Nephron (organoid): ENCODE data around the gene SUCLG2.

ENCODE experiments used
- H3K27ac Mint-ChIP-seq, 3 experiments: 2 replicates each; pipeline ENCODE4 v1.8.0; 2020; ENCODE audit warnings: mixed read lengths in 3 of 3, mild to moderate bottlenecking in 2 of 3, moderate library complexity in 1 of 3
- H3K27me3 Mint-ChIP-seq: 2 replicates; pipeline ENCODE4 v1.8.0; 2021; ENCODE audit warnings: low read depth, mild to moderate bottlenecking, moderate library complexity, mixed read lengths
- H3K36me3 Mint-ChIP-seq: 2 replicates; pipeline ENCODE4 v1.8.0; 2020; ENCODE audit warnings: low read depth, mixed read lengths
- H3K4me1 Mint-ChIP-seq: 2 replicates; pipeline ENCODE4 v1.8.0; 2020; ENCODE audit warnings: mixed read lengths
- H3K4me3 Mint-ChIP-seq, 3 experiments: 2 replicates each; pipeline ENCODE4 v1.8.0; 2020; ENCODE audit warnings: mild to moderate bottlenecking in 3 of 3, mixed read lengths in 3 of 3, moderate library complexity in 2 of 3
- H3K9me3 Mint-ChIP-seq: 2 replicates; pipeline ENCODE4 v1.8.0; 2020; ENCODE audit warnings: mixed read lengths
- CTCF ChIP-seq, 3 experiments: fragments of 200-600 bp; sonication (generic); IDR thresholded peaks; one replicate each; pipeline ENCODE4 v1.5.0; 2021; ENCODE audit warnings: antibody characterized with exemption in 3 of 3; ENCODE audit not compliant: unreplicated experiment in 3 of 3

Gene SUCLG2

GRCh38 chr3:67564008-67564407, 90.4 kb downstream of the SUCLG2 start:
- Mint-ChIP-seq H3K4me1 (no peaks in the 10 kb centered on the region), H3K36me3 (peaks cover 9% of the 10 kb centered on the region), H3K27me3 (no peaks in the 10 kb centered on the region), H3K4me3 (no peak overlapping the region), H3K9me3 (no peaks in the 10 kb centered on the region), H3K27ac (no peak overlapping the region)
- TF ChIP-seq CTCF (IDR thresholded peaks at IDR 0.05; ENCODE audit: unreplicated experiment in 3 of 3): no peak

GRCh38 chr3:67561667-67562394, 92.6 kb downstream of the SUCLG2 start:
- peaks cover 13% of the 10 kb centered on the region for H3K4me1 Mint-ChIP-seq
- TF ChIP-seq CTCF (IDR thresholded peaks at IDR 0.05; ENCODE audit: unreplicated experiment in 3 of 3): no peak
- peaks cover 5% of the 10 kb centered on the region for H3K36me3 Mint-ChIP-seq
- no peak overlapping the region for H3K27ac Mint-ChIP-seq
- no peaks in the 10 kb centered on the region for H3K27me3 Mint-ChIP-seq
- H3K4me3 Mint-ChIP-seq: no peak overlapping the region
- no peaks in the 10 kb centered on the region for H3K9me3 Mint-ChIP-seq

GRCh38 chr3:67561266-67561665, 93.1 kb downstream of the SUCLG2 start:
- H3K9me3 Mint-ChIP-seq: no peaks in the 10 kb centered on the region
- H3K36me3 Mint-ChIP-seq: peaks cover 5% of the 10 kb centered on the region
- no peak for TF ChIP-seq CTCF (IDR thresholded peaks at IDR 0.05; ENCODE audit: unreplicated experiment in 3 of 3)
- no peak overlapping the region for H3K4me3 Mint-ChIP-seq
- H3K27me3 Mint-ChIP-seq: no peaks in the 10 kb centered on the region
- no peak overlapping the region for H3K27ac Mint-ChIP-seq
- H3K4me1 Mint-ChIP-seq: peaks cover 17% of the 10 kb centered on the region

- Mint-ChIP-seq H3K27ac (no peak overlapping the region), H3K9me3 (no peaks in the 10 kb centered on the region), H3K4me3 (no peak overlapping the region), H3K27me3 (no peaks in the 10 kb centered on the region), H3K4me1 (peaks cover 17% of the 10 kb centered on the region), H3K36me3 (peaks cover 9% of the 10 kb centered on the region)
- no peak for TF ChIP-seq CTCF (IDR thresholded peaks at IDR 0.05; ENCODE audit: unreplicated experiment in 3 of 3)
These were observed 95.3 kb downstream of the SUCLG2 start for GRCh38 chr3:67559029-67559605.

GRCh38 chr3:67558426-67558825, 96.0 kb downstream of the SUCLG2 start:
- Mint-ChIP-seq H3K27me3 (no peaks in the 10 kb centered on the region), H3K4me1 (peaks cover 17% of the 10 kb centered on the region), H3K27ac (no peak overlapping the region), H3K36me3 (peaks cover 9% of the 10 kb centered on the region), H3K4me3 (no peak overlapping the region), H3K9me3 (no peaks in the 10 kb centered on the region)
- no peak for TF ChIP-seq CTCF (IDR thresholded peaks at IDR 0.05; ENCODE audit: unreplicated experiment in 3 of 3)

GRCh38 chr3:67557848-67558355, 96.5 kb downstream of the SUCLG2 start:
- Mint-ChIP-seq H3K9me3 (no peaks in the 10 kb centered on the region), H3K4me1 (peaks cover 17% of the 10 kb centered on the region), H3K4me3 (no peak overlapping the region), H3K36me3 (peaks cover 9% of the 10 kb centered on the region), H3K27me3 (no peaks in the 10 kb centered on the region), H3K27ac (no peak overlapping the region)
- TF ChIP-seq CTCF (IDR thresholded peaks at IDR 0.05; ENCODE audit: unreplicated experiment in 3 of 3): no peak
